Body of pancreas (tissue), 4 donors: ENCODE results near the gene GAREM1. TPM values are rescaled to one million over a fixed set of nuclear protein-coding genes. Genes with fewer than 3 reads are reported as not detected.

Experiments
- ATAC-seq: fragments of 150-250 bp; one replicate; pipeline ENCODE4 v1.9.1; 2016
- DNase-seq, 4 donors: peaks; one replicate each; pipeline ENCODE4 v3.0.0-alpha.2; 2019
- H3K27ac ChIP-seq, 4 donors: fragments of 200-600 bp; sonication (generic); 1 replicate in 3 of 4; 2 replicates in 1 of 4; pipeline versions ENCODE4 v1.5.1 to v1.6.1; 2016 to 2019; ENCODE audit warnings: mild to moderate bottlenecking in 1 of 4, mixed read lengths in 1 of 4, moderate library complexity in 1 of 4
- H3K27me3 ChIP-seq, 2 donors: fragments of 200-600 bp; sonication (generic); one replicate each; pipeline ENCODE4 v1.6.0; 2016; ENCODE audit warnings: mild to moderate bottlenecking in 1 of 2
- H3K36me3 ChIP-seq, 2 donors: fragments of 200-600 bp; sonication (generic); replicated peaks in 1 of 2; 2 replicates each; pipeline ENCODE4 v1.5.1; 2016; ENCODE audit warnings: low read depth in 2 of 2; ENCODE audit not compliant: insufficient read depth in 1 of 2
- H3K4me1 ChIP-seq: fragments of 200-600 bp; sonication (generic); one replicate; pipeline ENCODE4 v1.6.0; 2016
- H3K4me3 ChIP-seq, 2 donors: fragments of 200-600 bp; sonication (generic); 1 replicate in 1 of 2; 2 replicates in 1 of 2; pipeline ENCODE4 v1.5.1; 2016 to 2019
- H3K9me3 ChIP-seq, 3 donors: fragments of 200-600 bp; sonication (generic); 1 replicate in 2 of 3; 2 replicates in 1 of 3; pipeline ENCODE4 v1.5.1; 2016
- CTCF ChIP-seq, 7 experiments: fragments of 450-650 bp in 4 of 7; fragments of 200-600 bp in 3 of 7; sonication (generic) in 3 of 7; IDR thresholded peaks; one replicate each; pipeline ENCODE4 v1.5.1; 2016 to 2019; ENCODE audit warnings: antibody characterized with exemption in 7 of 7
- POLR2A ChIP-seq, 3 donors: fragments of 450-650 bp; IDR thresholded peaks; one replicate each; pipeline ENCODE4 v1.6.1; 2016; ENCODE audit warnings: antibody characterized with exemption in 3 of 3, mild to moderate bottlenecking in 2 of 3
- WGBS, 2 donors: methylation state at CpG; one replicate each; pipeline ENCODE4 v1.1.5; 2017; 5-methylcytosine and 5-hydroxymethylcytosine counted together
- intact Hi-C: fragments of 100-400 bp; cut with DNase I; formaldehyde crosslinking; loops from one replicate; pipeline ENCODE4 v1.15.1; 2023
- total RNA-seq, 2 donors: library from RNA; depleted of rRNA; stranded (reverse); fragments of >200 nt; gene quantifications; one replicate each; pipeline ENCODE4 v1.1.0, GENCODE V29; 2016

GAREM1 gene
- total RNA-seq, 2 donors from 2014 or later: 16.1 to 16.8 TPM

- Histone ChIP-seq H3K4me1 (peaks cover 80% of the 10 kb centered on the region), H3K4me3 (no peak overlapping the region), H3K9me3 (no peaks in the 10 kb centered on the region), H3K36me3 (no peaks in the 10 kb centered on the region), H3K27ac (peak overlapping the region; percentile 67 to 96 (median 95)), H3K27me3 (no peaks in the 10 kb centered on the region)
- WGBS, 2 donors: 84 to 85% methylated on average over 4 of the region's 4 CpGs
- ATAC-seq: no peak
- intact Hi-C loops: no loop called here
- peak in 1 of 3 donors; percentile 1 for TF ChIP-seq POLR2A (IDR thresholded peaks at IDR 0.05)
- TF ChIP-seq CTCF (IDR thresholded peaks at IDR 0.05): no peak
- no peak for DNase-seq
Measured at GRCh38 chr18:32373505-32373904, 97.2 kb downstream of the GAREM1 start.

GRCh38 chr18:32372381-32373061 is 98.2 kb downstream of the GAREM1 start:
- H3K36me3 ChIP-seq: no peaks in the 10 kb centered on the region
- H3K27me3 ChIP-seq: no peaks in the 10 kb centered on the region
- no peak overlapping the region for H3K4me3 ChIP-seq
- TF ChIP-seq CTCF (IDR thresholded peaks at IDR 0.05): no peak
- peak in 2 of 3 donors; percentile 53 to 58 for TF ChIP-seq POLR2A (IDR thresholded peaks at IDR 0.05)
- peak overlapping the region; percentile 95 to 97 (median 96) for H3K27ac ChIP-seq
- no peaks in the 10 kb centered on the region for H3K9me3 ChIP-seq
- intact Hi-C loops: no loop called here
- peaks cover 80% of the 10 kb centered on the region for H3K4me1 ChIP-seq
- 34 to 41% methylated on average over 3 of the region's 3 CpGs for WGBS, 2 donors
- ATAC-seq: peak; percentile 95
- peak; percentile 84 to 96 (median 90) for DNase-seq

GRCh38 chr18:32372047-32372380 is 98.7 kb downstream of the GAREM1 start:
- Histone ChIP-seq H3K9me3 (no peaks in the 10 kb centered on the region), H3K36me3 (no peaks in the 10 kb centered on the region), H3K27me3 (no peaks in the 10 kb centered on the region), H3K27ac (peak overlapping the region; percentile 95 to 97 (median 96)), H3K4me1 (peaks cover 80% of the 10 kb centered on the region), H3K4me3 (no peak overlapping the region)
- TF ChIP-seq POLR2A (IDR thresholded peaks at IDR 0.05) (no peak), CTCF (IDR thresholded peaks at IDR 0.05) (no peak)
- no peak for ATAC-seq
- DNase-seq: no peak
- 7 to 8% methylated on average over 2 of the region's 2 CpGs for WGBS, 2 donors
- intact Hi-C loops: no loop called here

GRCh38 chr18:32371384-32371783 is 99.3 kb downstream of the GAREM1 start:
- H3K27me3 ChIP-seq: no peaks in the 10 kb centered on the region
- ATAC-seq: no peak
- H3K27ac ChIP-seq: peak overlapping the region; percentile 95 to 97 (median 96)
- DNase-seq: no peak
- no peak for TF ChIP-seq CTCF (IDR thresholded peaks at IDR 0.05)
- no peak for TF ChIP-seq POLR2A (IDR thresholded peaks at IDR 0.05)
- H3K9me3 ChIP-seq: no peaks in the 10 kb centered on the region
- peaks cover 86% of the 10 kb centered on the region for H3K4me1 ChIP-seq
- intact Hi-C loops: no loop called here
- 46 to 76% methylated on average over 2 of the region's 2 CpGs for WGBS, 2 donors
- H3K4me3 ChIP-seq: no peak overlapping the region
- no peaks in the 10 kb centered on the region for H3K36me3 ChIP-seq

- DNase-seq: no peak
- no peak overlapping the region for H3K4me3 ChIP-seq
- H3K27me3 ChIP-seq: no peaks in the 10 kb centered on the region
- no peak for ATAC-seq
- peak overlapping the region in 3 of 4 donors; percentile 82 to 96 (median 95) for H3K27ac ChIP-seq
- peaks cover 97% of the 10 kb centered on the region for H3K4me1 ChIP-seq
- intact Hi-C loops: no loop called here
- H3K36me3 ChIP-seq: no peaks in the 10 kb centered on the region
- TF ChIP-seq CTCF (IDR thresholded peaks at IDR 0.05) (no peak), POLR2A (IDR thresholded peaks at IDR 0.05) (no peak)
- no peaks in the 10 kb centered on the region for H3K9me3 ChIP-seq
- 82 to 87% methylated on average over 4 of the region's 4 CpGs for WGBS, 2 donors
Measured at GRCh38 chr18:32368991-32369390, 101.7 kb downstream of the GAREM1 start.
